Endothelial cell of umbilical vein (primary cell): ENCODE measurements around the gene TRIM46. TPM values are rescaled to one million over a fixed set of nuclear protein-coding genes. Genes with fewer than 3 reads are reported as not detected.
"Not testable (repeated sequence)": the region's sequence is repeated elsewhere in the genome, so short reads cannot be mapped to it uniquely, and the experiment has no call there.

Experiments
- BruUV-seq: library from RNA; stranded (reverse); fragments of 400-500 nt; replicated peaks from 2 replicates; lab custom pipeline; 2021; lab: Mats Ljungman, UMichigan
- CTCF ChIA-PET: fragments of 300-600, 350-600 bp; sonication (Branson Sonifier 250); formaldehyde crosslinking; loops from one replicate; lab custom pipeline; 2021; ENCODE audit warnings: antibody characterized with exemption, inconsistent platforms; lab: Charles Lee
- POLR2A ChIA-PET: fragments of 300-600, 350-600 bp; sonication (Branson Sonifier 250); formaldehyde crosslinking; loops from one replicate; lab custom pipeline; 2021; ENCODE audit warnings: antibody characterized with exemption, inconsistent platforms; lab: Charles Lee
- DNase-seq: peaks from one replicate; pipeline ENCODE4 v3.0.0-alpha.2; 2011; ENCODE audit warnings: low read depth, low spot score
- FAIRE-seq: peaks from 2 replicates; lab custom pipeline; 2011; peaks lifted over from hg19 to GRCh38; lab: Jason Lieb, UNC
- H2AFZ ChIP-seq: 2 replicates; pipeline ENCODE4 v1.6.0; 2012; ENCODE audit warnings: low read depth, low read length, control low read depth, inconsistent platforms
- H3K27ac ChIP-seq: 2 replicates; pipeline ENCODE4 v1.5.1; 2011; ENCODE audit warnings: low read depth, mild to moderate bottlenecking, control low read depth, low read length, moderate library complexity; ENCODE audit not compliant: insufficient read depth
- H3K27me3 ChIP-seq, 2 experiments: 2 replicates each; pipeline versions ENCODE4 v1.6.0 to v1.6.1; 2011; ENCODE audit warnings: low read length in 2 of 2, mixed read lengths in 1 of 2; ENCODE audit not compliant: control insufficient read depth in 2 of 2, insufficient read depth in 2 of 2
- H3K36me3 ChIP-seq, 2 experiments: 2 replicates in 1 of 2; 3 replicates in 1 of 2; pipeline ENCODE4 v1.5.1; 2011; ENCODE audit warnings: low read length in 2 of 2, mild to moderate bottlenecking in 1 of 2, moderate library complexity in 1 of 2; ENCODE audit not compliant: control insufficient read depth in 2 of 2, insufficient read depth in 2 of 2; ENCODE audit errors: extremely low read depth in 1 of 2
- H3K4me1 ChIP-seq: 3 replicates; pipeline ENCODE4 v1.5.1; 2011; ENCODE audit warnings: mild to moderate bottlenecking, low read length; ENCODE audit not compliant: control insufficient read depth, insufficient read depth; ENCODE audit errors: extremely low read depth
- H3K4me2 ChIP-seq: 2 replicates; pipeline ENCODE4 v1.6.1; 2011; ENCODE audit warnings: low read length, control low read depth, mixed read lengths; ENCODE audit not compliant: insufficient read depth
- H3K4me3 ChIP-seq, 3 experiments: fragments of 200-600 bp in 1 of 3; sonication (generic), shearing (Covaris generic) in 1 of 3; replicated peaks in 1 of 3; 2 replicates each; pipeline ENCODE4 v1.5.1; 2011 to 2016; ENCODE audit warnings: control low read depth in 3 of 3, low read length in 3 of 3, mild to moderate bottlenecking in 2 of 3, inconsistent platforms in 1 of 3, low read depth in 1 of 3, moderate library complexity in 1 of 3; ENCODE audit not compliant: insufficient read depth in 1 of 3
- H3K79me2 ChIP-seq: 2 replicates; pipeline ENCODE4 v1.6.0; 2012; ENCODE audit warnings: low read length, inconsistent platforms; ENCODE audit not compliant: control insufficient read depth, insufficient read depth
- H3K9ac ChIP-seq: replicated peaks from 2 replicates; pipeline ENCODE3; 2011; ENCODE audit warnings: low read length, control low read depth; ENCODE audit not compliant: insufficient read depth; ENCODE audit errors: extremely low read depth
- H3K9me1 ChIP-seq: replicated peaks from 3 replicates; pipeline ENCODE4 v1.6.0; 2011; ENCODE audit warnings: mild to moderate bottlenecking, low read length; ENCODE audit not compliant: control insufficient read depth, insufficient read depth; ENCODE audit errors: extremely low read depth
- H3K9me3 ChIP-seq: replicated peaks from 2 replicates; pipeline ENCODE4 v1.5.1; 2012; ENCODE audit warnings: low read length, inconsistent platforms; ENCODE audit not compliant: control insufficient read depth, insufficient read depth
- H4K20me1 ChIP-seq: replicated peaks from 2 replicates; pipeline ENCODE3; 2011; ENCODE audit warnings: mild to moderate bottlenecking, low read length; ENCODE audit not compliant: control insufficient read depth, insufficient read depth; ENCODE audit errors: extremely low read depth
- CTCF ChIP-seq, 2 donors: IDR thresholded peaks; 1 replicate in 1 of 2; 2 replicates in 1 of 2; pipeline ENCODE4 v1.5.1; 2011; ENCODE audit warnings: low read length in 2 of 2, mild to moderate bottlenecking in 2 of 2, moderate library complexity in 2 of 2, control low read depth in 1 of 2, inconsistent platforms in 1 of 2, low read depth in 1 of 2; ENCODE audit not compliant: insufficient read depth in 1 of 2; ENCODE audit errors: extremely low read depth in 1 of 2
- EZH2 ChIP-seq: IDR thresholded peaks from 2 replicates; pipeline ENCODE4 v1.6.1; 2012; ENCODE audit warnings: borderline replicate concordance, low read depth, mild to moderate bottlenecking, moderate library complexity, low read length, inconsistent platforms; ENCODE audit not compliant: severe bottlenecking
- FOS ChIP-seq: IDR thresholded peaks from 2 replicates; pipeline ENCODE4 v1.6.1; 2011; ENCODE audit warnings: mild to moderate bottlenecking, low read length, moderate library complexity, borderline replicate concordance; ENCODE audit not compliant: insufficient read depth
- GATA2 ChIP-seq: IDR thresholded peaks from 2 replicates; pipeline ENCODE4 v1.7.0; 2011; ENCODE audit warnings: low read depth, mild to moderate bottlenecking, moderate library complexity, mixed read lengths, low read length; ENCODE audit not compliant: insufficient read length, insufficient read depth
- JUN ChIP-seq: IDR thresholded peaks from 2 replicates; pipeline ENCODE4 v1.6.1; 2011; ENCODE audit warnings: borderline replicate concordance, low read depth; ENCODE audit not compliant: insufficient read length, insufficient read depth
- MAX ChIP-seq: IDR thresholded peaks from 2 replicates; pipeline ENCODE4 v1.6.1; 2011; ENCODE audit not compliant: insufficient read depth, insufficient read length
- MYC ChIP-seq: IDR thresholded peaks from one replicate; pipeline ENCODE4 v1.6.1; 2011; ENCODE audit warnings: mild to moderate bottlenecking, low read depth, low read length
- POLR2A ChIP-seq: IDR thresholded peaks from 2 replicates; pipeline ENCODE4 v1.6.1; 2012; ENCODE audit warnings: low read depth, mild to moderate bottlenecking, control low read depth, low read length
- POLR2AphosphoS5 ChIP-seq: IDR thresholded peaks from 2 replicates; pipeline ENCODE4 v1.6.1; 2012; ENCODE audit warnings: low read depth, mild to moderate bottlenecking, control low read depth, low read length, moderate library complexity; ENCODE audit not compliant: insufficient read depth
- dilution Hi-C: fragments of 300-500 bp; cut with MboI; formaldehyde crosslinking; loops from one replicate; pipeline ENCODE4 v1.15.0; 2019; ENCODE audit warnings: low sequenced_read_pairs; ENCODE audit not compliant: extremely low pct_ligation_motif_present
- intact Hi-C: fragments of 100-400 bp; cut with micrococcal nuclease; formaldehyde crosslinking; loops from one replicate; pipeline ENCODE4 v1.10.0; 2022
- polyA plus RNA-seq, 4 experiments: library from polyadenylated mRNA; depleted of rRNA in 3 of 4; stranded (reverse) in 3 of 4; unstranded in 1 of 4; fragments of >200 nt; gene quantifications; 2 replicates each; pipeline versions ENCODE4 v1.2.1 to v1.2.3, GENCODE V29; 2011 to 2012; ENCODE audit warnings: missing spikeins in 1 of 4
- total RNA-seq: library from RNA; stranded (reverse); gene quantifications from 2 replicates; pipeline ENCODE4 v1.2.3, GENCODE V29; 2021

The TRIM46 gene
- total and polyA plus RNA-seq, 2 donors (not counting 3 experiments of a cell fraction or from before 2014, with no cell fraction given), result 9.5 to 10.0 TPM

- Histone ChIP-seq H3K4me2 (no peak overlapping the region), H4K20me1 (no peaks in the 10 kb centered on the region), H3K9ac (no peak overlapping the region), H3K27ac (no peak overlapping the region), H3K36me3 (no peaks in the 10 kb centered on the region), H3K9me1 (no peaks in the 10 kb centered on the region), H3K27me3 (no peaks in the 10 kb centered on the region), H2AFZ (no peak overlapping the region), H3K79me2 (peaks cover 8% of the 10 kb centered on the region), H3K9me3 (no peaks in the 10 kb centered on the region), H3K4me3 (no peak overlapping the region), H3K4me1 (peaks cover 27% of the 10 kb centered on the region)
- DNase-seq, result no peak
- no peak for FAIRE-seq
- ChIA-PET CTCF (interaction anchor here (1.0 kb wide), 1 partner anchor 426 kb away, joined by 3 read pairs; no protein-coding TSS in a partner anchor), POLR2A (no interaction called here)
- intact Hi-C loops, result no loop called here
- BruUV-seq, result no TSS peak
- dilution Hi-C loops, result no loop called here
- TF ChIP-seq POLR2A (no peak), POLR2AphosphoS5 (no peak), MYC (no peak), MAX (no peak), EZH2 (no peak), GATA2 (no peak), FOS (no peak), JUN (no peak), CTCF (IDR thresholded peaks at IDR 0.05; ENCODE audit: extremely low read depth in 1 of 2, insufficient read depth in 1 of 2, low read depth in 1 of 2, low read length in 2 of 2) (no peak)
These were observed 49.4 kb downstream of the TRIM46 start for GRCh38 chr1:155223047-155223446.

- DNase-seq, dilution Hi-C loops, H2AFZ ChIP-seq, H3K27me3 ChIP-seq, H3K4me3 ChIP-seq, H3K9ac ChIP-seq, H3K36me3 ChIP-seq, H3K79me2 ChIP-seq, FAIRE-seq, H3K9me1 ChIP-seq, H3K9me3 ChIP-seq, BruUV-seq, H4K20me1 ChIP-seq: not testable (repeated sequence)
- peak overlapping the region; percentile 35 for H3K27ac ChIP-seq
- H3K4me1 ChIP-seq, result peaks cover 28% of the 10 kb centered on the region
- CTCF ChIA-PET, result interaction anchor here (1.2 to 2.8 kb wide), 8 partner anchors 14 to 134 kb away, joined by 3 to 55 read pairs (median 4); partner anchors contain the start of genes MTX1 and THBS3
- POLR2A ChIA-PET, result interaction anchor here (1.9 kb wide), 1 partner anchor 16 kb away, joined by 5 read pairs; no protein-coding TSS in a partner anchor
- intact Hi-C loops, result loop anchor here (5.0 kb wide), 1 partner anchor 33 kb away; no protein-coding TSS in a partner anchor
- peak overlapping the region; percentile 16 for H3K4me2 ChIP-seq
These were observed 51.7 kb downstream of the TRIM46 start for GRCh38 chr1:155225404-155225759.
